Fibroblast of lung (primary cell): Measurements from ENCODE around the gene SLC6A20.

Experiments
- EZH2 ChIP-seq: IDR thresholded peaks from 2 replicates; pipeline ENCODE4 v1.5.1; 2012; ENCODE audit warnings: low read length, control low read depth, mild to moderate bottlenecking; ENCODE audit errors: missing control alignments
- TF ChIP-seq, protein P1 (sequence below), 2 donors: IDR thresholded peaks in 1 of 2; conservative IDR thresholded peaks in 1 of 2; 1 replicate in 1 of 2; 2 replicates in 1 of 2; pipeline ENCODE4 v1.5.1; 2011 to 2012; ENCODE audit warnings: low read length in 2 of 2, control low read depth in 1 of 2, inconsistent platforms in 1 of 2, low read depth in 1 of 2, mild to moderate bottlenecking in 1 of 2

GRCh38 chr3:45777111-45777745, 19.1 kb downstream of the SLC6A20 start:
- TF ChIP-seq, protein P1, sequence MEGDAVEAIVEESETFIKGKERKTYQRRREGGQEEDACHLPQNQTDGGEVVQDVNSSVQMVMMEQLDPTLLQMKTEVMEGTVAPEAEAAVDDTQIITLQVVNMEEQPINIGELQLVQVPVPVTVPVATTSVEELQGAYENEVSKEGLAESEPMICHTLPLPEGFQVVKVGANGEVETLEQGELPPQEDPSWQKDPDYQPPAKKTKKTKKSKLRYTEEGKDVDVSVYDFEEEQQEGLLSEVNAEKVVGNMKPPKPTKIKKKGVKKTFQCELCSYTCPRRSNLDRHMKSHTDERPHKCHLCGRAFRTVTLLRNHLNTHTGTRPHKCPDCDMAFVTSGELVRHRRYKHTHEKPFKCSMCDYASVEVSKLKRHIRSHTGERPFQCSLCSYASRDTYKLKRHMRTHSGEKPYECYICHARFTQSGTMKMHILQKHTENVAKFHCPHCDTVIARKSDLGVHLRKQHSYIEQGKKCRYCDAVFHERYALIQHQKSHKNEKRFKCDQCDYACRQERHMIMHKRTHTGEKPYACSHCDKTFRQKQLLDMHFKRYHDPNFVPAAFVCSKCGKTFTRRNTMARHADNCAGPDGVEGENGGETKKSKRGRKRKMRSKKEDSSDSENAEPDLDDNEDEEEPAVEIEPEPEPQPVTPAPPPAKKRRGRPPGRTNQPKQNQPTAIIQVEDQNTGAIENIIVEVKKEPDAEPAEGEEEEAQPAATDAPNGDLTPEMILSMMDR (conservative IDR thresholded peaks at IDR 0.05 in 1 of 2, IDR thresholded peaks at IDR 0.05 in 1 of 2; ENCODE audit: low read depth in 1 of 2, low read length in 2 of 2): no peak
- no peak for TF ChIP-seq EZH2
